Activated CD8-positive, alpha-beta memory T cell treated with anti-CD3 and anti-CD28 coated beads for 48 hours (primary cell): ENCODE data around the gene GSTP1.

Experiments used
- DNase-seq, 3 experiments: peaks; one replicate each; pipeline ENCODE4 v3.0.0-alpha.2; 2020; ENCODE audit warnings: low read depth in 2 of 3, low spot score in 2 of 3

Gene GSTP1

DNA sequence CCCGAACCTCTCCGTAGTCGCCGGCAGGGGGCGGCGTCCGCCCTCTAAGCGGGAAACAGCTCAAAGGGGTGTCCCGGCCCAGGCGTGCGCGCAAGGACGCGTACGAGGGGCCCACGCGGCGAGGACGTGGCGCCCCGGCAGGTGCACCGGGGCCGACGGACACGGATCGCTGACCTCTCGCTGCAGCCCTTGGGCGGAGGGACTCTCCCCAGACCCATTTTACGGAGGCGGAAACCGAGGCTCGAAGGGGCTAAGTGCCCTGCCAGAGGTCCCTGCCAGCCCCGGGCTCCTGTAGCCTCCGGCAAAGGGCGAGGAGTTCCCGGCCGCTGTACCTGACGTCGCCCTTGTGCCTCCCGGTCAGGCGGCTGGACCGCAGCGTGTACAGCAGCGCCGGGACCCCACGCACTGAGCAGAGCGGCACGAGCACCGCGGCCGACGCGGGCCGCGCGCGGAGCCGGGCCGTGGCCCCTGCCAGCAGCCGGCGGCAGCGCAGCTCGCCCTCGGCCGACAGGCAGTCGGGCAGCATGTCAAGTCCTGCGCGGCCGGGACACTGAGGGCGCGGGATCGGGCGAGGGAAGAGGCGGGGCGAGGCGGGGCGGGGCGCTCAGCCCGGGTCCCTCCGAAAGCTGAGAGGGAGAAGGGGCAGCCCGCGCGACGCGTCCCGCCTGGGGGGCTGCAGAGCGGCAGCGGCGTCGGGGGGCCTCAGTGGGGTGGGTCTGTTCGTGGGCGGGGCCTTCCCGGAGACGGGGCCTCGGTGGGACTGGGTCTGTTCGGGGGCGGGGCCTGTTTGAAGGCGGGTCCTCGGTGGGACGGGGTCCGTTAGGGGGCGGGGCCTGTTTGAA lies 46.0 kb downstream of the GSTP1 start, which contains the start of gene NUDT8:
Gene NUDT8 (minus strand): TSS at position 552 of the 842 bp plus-strand sequence. CDS start 26 bp downstream, at position 526.
- peak; percentile 69 to 74 (median 73) for DNase-seq

DNA sequence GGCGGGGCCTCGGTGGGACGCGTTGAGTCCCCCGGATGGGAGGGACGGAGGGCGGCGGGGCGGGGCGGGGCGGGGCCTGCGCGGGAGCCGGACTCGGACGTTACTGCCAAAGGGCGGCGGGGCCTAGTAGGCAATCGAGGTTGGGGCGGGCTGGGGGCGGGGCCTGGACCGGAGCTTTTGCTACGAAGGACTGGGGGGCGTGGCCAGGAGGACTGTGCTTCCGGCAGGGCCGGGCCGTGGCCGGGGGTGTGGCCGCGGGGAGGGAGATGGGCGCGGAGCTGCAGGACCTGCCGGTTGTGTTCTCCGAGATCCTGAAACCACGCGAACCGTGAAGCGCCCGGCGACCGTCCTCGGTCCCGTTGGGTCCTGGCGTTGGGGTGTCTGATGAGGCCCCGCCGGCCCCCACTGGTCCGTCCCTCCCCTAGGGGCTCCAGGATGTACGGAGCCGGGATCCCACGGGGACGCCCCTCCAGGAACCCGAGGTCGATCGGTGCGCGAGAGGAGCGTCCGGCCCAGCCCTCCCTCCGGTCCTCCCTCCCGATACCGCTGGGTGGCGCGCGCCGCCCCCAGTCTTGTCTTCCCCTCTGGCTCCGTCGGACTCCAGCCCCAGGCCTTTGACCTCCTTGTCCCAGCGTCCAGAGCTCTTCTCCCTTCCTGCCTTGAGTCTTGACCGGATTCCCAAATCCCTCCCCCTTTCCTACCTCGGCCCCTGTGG lies 46.8 kb downstream of the GSTP1 start:
- peak; percentile 93 to 95 (median 95) for DNase-seq

DNA sequence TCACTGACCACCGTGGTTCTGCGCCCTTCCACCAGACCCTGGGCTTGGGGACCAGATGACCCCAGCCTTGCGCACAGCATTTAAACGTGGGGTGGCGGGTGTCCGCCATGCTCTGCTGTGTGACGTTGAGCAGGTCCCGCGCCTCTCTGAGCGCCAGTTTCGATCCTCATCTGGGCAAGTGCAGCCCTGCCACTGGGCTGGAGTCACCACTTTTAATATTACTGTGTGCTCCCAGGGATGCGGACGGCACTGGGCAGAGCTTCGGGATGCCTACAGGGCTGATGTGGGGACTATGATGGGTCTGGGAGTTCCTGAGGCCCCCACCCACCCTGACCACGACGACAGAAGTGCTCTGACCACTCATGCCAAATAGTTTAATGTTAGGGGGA lies 47.3 kb downstream of the GSTP1 start:
- no peak for DNase-seq

DNA sequence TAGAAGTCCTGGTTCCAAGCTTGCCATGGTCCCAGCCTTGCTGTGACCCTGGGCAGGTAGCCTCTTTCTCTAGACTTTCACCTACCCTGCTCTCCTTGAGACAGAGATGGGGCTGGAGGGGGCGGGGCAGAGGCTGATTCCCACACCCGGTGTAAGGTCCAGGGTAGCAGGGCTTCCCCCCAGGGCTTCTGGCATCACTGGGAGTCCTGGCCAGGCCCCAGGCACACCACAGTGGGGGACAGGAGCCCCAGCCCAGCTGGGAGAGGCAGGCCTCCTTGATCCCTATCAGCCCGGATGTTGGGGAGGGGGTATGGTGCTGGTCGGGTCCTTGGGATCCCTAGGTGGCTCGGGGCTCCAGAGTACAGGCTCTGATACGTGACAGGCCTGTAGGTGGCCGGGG lies 47.8 kb downstream of the GSTP1 start:
- DNase-seq = no peak

DNA sequence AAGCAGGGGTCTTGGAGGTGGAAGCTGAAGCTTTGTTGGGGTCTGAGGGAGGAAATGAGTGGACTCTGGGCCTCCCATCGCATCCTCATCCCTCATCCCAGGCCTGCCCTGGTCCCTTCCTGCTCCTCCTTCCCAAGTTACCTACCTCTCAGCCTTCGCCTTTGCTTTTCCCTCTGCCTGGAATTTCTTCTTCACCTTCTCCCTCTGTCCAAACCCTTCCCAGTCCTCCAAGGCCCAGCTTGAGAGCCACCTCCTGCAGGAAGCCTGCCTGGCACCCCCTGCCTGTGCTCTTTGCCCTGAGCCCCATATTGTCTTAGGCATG lies 48.2 kb downstream of the GSTP1 start:
- DNase-seq = no peak

DNA sequence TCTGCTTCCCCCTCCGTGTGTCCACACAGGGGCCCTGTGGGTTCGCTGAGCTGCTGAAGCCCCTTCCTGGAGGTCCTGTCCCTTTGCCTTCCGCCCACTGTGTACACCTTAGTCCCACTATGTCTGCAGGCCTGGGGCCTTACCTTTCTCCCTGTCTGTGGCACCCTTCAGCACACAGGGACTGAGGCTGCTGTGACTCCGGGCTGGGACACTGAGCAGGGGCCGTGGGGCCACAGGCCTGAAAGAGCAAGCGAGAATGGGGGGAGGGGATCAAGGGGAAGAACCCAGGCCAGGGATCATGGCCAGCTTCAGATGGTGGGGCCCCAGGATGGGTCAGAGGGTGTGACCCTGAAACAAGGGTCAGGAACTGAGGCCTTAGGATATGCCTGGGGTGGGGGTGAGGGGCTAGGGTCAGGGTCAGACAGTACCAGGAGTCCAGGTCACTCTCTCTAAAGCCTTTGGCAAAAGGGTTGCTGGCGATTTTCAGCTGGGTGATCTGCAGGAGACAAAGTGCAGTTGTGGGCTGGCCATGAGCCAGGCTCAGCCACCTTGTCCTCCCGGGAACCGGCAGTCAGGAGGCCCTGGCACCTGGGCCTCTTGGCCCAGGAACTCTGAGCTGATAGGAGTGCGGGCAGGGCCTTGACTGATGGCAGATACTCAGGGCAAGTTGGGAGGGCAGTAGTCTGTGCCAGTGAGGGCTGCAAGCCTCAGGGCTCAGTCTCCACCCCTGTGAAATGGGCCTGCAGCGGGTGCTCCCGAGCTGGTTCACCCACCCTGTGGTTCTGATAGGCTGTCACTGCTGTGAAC lies 48.8 kb downstream of the GSTP1 start:
- DNase-seq = no peak

DNA sequence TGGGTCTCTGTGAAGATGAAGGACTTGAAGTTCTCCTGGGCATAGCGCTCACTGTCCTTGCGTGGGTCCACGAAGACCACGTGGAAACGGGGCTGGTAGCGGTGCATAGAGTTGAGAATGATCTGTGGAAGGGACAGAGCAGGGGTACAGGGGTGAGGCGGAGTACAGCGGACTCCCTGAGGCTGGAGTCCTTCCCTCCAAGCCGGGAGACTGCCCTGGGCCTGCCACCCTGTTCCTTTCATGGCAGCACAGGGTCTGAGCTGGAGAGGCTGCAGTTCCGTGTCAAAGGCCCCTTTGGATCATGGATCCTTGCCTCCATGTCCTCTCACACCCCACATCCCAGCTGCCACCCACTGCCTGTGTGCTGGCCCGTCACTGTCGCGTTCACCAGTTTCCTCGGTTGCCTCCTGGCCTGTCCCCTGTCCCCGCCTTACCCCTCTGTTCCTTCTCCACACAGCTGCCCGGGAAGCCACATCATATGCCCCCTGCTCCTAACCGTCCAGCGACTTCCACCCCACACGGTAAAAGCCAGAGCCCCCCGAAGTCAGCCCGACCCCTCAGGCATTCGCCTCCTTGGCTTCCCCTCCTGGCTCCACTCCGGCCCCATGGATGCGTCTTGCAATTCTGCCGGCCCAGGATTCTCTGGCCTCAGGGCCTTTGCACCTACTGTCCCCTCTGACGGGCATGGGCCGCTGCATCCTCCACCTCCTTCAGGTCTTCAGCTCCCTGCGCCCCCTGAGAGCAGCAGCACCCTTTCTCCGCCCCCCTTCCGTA lies 49.6 kb downstream of the GSTP1 start:
- no peak for DNase-seq

DNA sequence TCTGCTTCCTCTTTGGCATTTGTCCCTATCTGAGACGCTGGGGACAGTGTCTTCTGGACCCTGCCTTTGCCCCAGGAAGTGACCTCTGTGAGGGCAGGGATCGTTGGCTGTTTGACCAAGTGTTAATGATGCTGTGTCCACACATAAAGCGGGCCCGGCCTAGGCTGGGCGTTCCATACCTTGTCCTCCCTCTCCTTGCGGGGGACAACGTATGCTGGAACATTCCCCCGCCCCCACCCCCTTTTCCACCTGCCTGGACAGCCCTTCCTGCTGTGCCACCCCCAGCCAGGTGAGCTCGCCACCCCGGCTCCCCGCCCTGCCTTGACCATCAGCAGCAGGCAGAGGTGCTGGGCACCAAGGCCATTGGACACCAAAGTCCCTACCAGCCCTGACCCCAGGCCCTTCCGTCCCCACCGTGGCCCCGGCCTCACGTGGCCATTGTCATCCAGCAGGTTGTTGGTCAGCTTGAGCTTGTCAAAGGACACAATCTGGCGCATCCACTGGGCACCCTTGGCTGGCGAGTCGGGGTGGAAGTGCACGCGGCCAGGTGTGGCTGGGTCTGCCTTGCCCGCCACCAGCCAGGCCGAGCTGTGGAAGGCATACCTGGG lies 50.2 kb downstream of the GSTP1 start:
- no peak for DNase-seq

DNA sequence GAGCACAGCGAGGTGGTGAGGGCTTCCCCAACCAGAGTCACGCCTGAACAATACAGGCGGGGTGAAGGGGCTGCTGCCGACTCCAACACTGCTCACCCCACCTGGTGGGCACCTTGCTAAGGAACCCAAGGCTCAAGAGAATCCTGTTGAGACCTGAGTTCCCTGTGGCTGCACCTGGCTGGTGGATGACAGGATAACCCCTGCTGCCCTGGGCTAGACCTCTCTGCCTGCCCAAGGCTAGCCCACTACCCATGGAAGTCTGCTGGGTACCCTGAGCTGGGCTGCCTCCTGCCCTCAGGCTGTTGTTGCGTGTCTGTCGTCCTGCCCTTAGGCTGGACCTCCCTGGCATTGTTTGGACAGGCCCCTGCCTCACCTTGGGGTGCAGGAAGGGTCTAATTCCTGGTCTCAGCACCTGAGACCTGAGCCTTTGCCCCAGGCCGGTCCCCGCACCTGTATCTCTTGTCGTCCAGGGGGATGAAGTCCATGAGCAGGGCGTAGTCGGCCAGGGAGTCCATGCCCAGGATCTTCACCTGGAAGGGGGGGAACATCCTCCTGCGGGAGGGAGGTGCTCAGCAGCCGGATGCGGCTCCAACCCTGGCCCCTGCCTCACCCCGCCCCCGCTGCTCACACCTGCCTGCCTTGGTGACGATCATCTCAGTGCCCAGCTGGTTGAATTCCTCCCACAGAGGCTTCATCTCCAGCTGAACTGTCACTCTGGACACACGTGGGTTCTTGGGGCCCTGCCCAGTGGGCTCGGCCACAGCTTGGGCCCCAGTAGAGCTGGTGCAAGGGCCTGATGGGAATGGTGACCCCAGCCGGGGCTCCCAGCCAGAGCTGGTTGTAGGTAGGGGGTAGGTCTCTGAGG lies 51.0 kb downstream of the GSTP1 start:
- no peak for DNase-seq

DNA sequence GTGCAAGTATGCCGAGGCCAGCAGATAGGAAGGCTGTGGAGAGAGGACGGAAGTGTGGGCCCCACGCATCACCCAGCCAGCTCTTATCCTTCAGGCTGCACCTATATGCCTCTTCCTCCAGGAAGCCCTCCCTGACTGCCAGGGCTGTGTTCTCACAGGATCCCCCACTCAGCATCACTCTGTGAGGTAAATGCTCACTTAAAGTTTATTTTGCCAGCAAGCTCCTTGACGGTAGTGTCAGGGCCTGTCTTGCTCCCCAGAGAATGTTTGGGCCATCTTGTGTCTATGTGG lies 51.6 kb downstream of the GSTP1 start:
- DNase-seq = no peak
